ACC112 (cell line): Measurements from ENCODE around the gene CPNE4.

Experiments used
- H2AFZ ChIP-seq: fragments of 200-600 bp; sonication (generic); one replicate; pipeline ENCODE4 v1.6.0; 2017; ENCODE audit warnings: antibody characterized with exemption, low read length; ENCODE audit not compliant: unreplicated experiment
- H3K27ac ChIP-seq: fragments of 200-600 bp; sonication (generic); 2 replicates; pipeline ENCODE4 v1.5.1; 2014; ENCODE audit warnings: low read depth, mild to moderate bottlenecking, antibody characterized with exemption, low read length, moderate library complexity
- H3K27me3 ChIP-seq: fragments of 200-600 bp; sonication (generic); 2 replicates; pipeline ENCODE4 v1.6.1; 2014; ENCODE audit warnings: mild to moderate bottlenecking, antibody characterized with exemption, low read length, moderate library complexity, mixed read lengths; ENCODE audit not compliant: insufficient read depth
- H3K36me3 ChIP-seq: fragments of 200-600 bp; sonication (generic); 2 replicates; pipeline ENCODE4 v1.6.1; 2016; ENCODE audit warnings: mild to moderate bottlenecking, antibody characterized with exemption, low read length, moderate library complexity, mixed read lengths; ENCODE audit not compliant: insufficient read depth
- H3K4me1 ChIP-seq: fragments of 200-600 bp; sonication (generic); one replicate; pipeline ENCODE4 v1.6.1; 2016; ENCODE audit warnings: low read length, mixed read lengths; ENCODE audit not compliant: insufficient read depth, unreplicated experiment, control insufficient read depth
- H3K4me3 ChIP-seq: fragments of 200-600 bp; sonication (generic); 2 replicates; pipeline ENCODE4 v1.5.1; 2014; ENCODE audit warnings: mild to moderate bottlenecking, low read depth, low read length
- H3K79me2 ChIP-seq: fragments of 200-600 bp; sonication (generic); one replicate; pipeline ENCODE4 v1.6.0; 2016; ENCODE audit warnings: low read length; ENCODE audit not compliant: control insufficient read depth, unreplicated experiment, insufficient read depth

CPNE4 gene

DNA sequence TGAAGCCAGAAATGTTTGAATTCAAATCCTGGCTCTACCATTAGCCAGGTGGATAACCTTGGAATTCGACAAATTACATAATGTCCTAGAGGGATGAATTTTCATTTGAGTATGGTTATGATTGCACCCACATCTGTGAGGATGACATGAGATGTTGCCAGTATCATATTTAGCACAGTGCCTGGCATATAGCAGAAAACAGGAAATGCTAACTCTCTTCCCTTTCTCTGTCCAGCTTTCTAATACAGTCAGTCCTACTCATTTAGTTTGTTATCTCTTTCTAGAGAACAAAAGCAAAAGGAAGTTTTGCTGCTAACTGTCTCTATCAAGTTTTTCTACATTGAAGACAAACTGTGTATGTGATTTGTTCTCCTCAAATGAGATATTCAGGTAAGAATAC, 231.7 kb downstream of the CPNE4 start:
- H3K4me3 ChIP-seq, result no peak overlapping the region
- no peak overlapping the region for H3K27ac ChIP-seq
- no peaks in the 10 kb centered on the region for H3K36me3 ChIP-seq
- no peaks in the 10 kb centered on the region for H3K79me2 ChIP-seq
- H3K4me1 ChIP-seq, result no peaks in the 10 kb centered on the region
- H3K27me3 ChIP-seq, result peaks cover 4% of the 10 kb centered on the region; the same call in 1 of the 2 replicates
- no peak overlapping the region for H2AFZ ChIP-seq

DNA sequence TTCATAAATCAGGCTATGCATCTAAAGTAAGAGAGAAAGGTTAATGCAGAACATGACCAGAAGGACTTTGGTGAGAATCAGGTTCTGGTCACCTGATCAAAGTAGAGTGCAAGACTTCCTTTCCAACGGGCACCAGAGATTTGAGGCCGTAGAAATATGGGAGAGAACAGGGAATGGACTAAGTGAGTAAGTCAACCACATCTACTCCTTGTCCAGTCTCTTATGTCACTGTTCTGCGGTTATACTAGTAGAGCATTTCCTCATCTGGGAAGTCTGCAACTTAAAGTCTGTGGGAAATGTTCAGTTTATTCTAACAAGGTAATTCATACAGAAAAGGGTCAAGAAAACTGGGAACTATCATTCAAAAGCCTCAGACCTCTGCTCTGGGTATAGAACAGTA, 232.8 kb downstream of the CPNE4 start:
- no peak overlapping the region for H3K27ac ChIP-seq
- no peak overlapping the region for H3K4me3 ChIP-seq
- H3K79me2 ChIP-seq, result no peaks in the 10 kb centered on the region
- no peaks in the 10 kb centered on the region for H3K36me3 ChIP-seq
- H2AFZ ChIP-seq, result no peak overlapping the region
- H3K4me1 ChIP-seq, result no peaks in the 10 kb centered on the region
- H3K27me3 ChIP-seq, result peaks cover 4% of the 10 kb centered on the region; the same call in 1 of the 2 replicates

DNA sequence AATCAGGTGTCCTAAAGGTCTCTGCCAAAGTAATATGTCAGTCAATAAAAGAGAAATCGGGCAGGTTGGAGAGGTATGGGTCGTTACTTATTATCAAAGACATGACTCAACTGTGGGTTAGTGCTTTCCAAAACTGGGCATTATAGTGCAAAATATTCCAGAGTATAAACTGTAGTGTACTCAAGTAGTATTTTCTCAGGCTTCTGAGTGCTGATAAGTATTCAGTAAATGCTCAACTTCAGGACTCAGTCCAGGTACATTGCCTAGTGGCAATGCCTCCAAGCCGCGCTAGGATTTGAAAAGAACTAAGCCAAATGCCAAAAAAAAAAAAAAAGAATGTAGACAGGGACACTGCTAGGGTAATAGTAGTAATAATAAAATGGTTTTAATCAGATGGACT, 233.2 kb downstream of the CPNE4 start:
- H3K79me2 ChIP-seq, result no peaks in the 10 kb centered on the region
- H3K27ac ChIP-seq, result no peak overlapping the region
- H3K36me3 ChIP-seq, result no peaks in the 10 kb centered on the region
- no peak overlapping the region for H3K4me3 ChIP-seq
- no peak overlapping the region for H2AFZ ChIP-seq
- no peaks in the 10 kb centered on the region for H3K4me1 ChIP-seq
- H3K27me3 ChIP-seq, result peaks cover 4% of the 10 kb centered on the region; the same call in 1 of the 2 replicates

DNA sequence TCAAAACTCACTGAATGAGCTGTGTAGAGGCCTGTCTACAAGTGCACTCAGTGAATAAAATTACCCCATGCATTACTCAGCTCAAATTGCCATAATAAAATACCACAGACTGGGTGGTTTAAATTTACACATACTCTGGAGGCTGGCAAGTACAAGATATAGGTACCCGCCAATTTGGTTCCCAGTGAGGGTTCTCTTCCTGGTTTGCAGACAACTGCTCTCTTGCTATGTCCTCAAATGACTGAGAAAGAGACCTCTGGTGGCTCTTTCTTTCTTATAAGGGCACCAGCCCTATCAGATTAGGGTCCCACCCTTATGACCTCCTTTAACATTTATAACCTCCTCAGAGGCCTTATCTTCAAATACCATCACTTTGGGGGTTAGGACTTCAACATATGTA, 237.0 kb downstream of the CPNE4 start:
- H3K27ac ChIP-seq, result no peak overlapping the region
- H3K36me3 ChIP-seq, result no peaks in the 10 kb centered on the region
- H3K27me3 ChIP-seq, result no peaks in the 10 kb centered on the region; the same call in 1 of the 2 replicates
- H3K4me3 ChIP-seq, result no peak overlapping the region
- no peak overlapping the region for H2AFZ ChIP-seq
- no peaks in the 10 kb centered on the region for H3K4me1 ChIP-seq
- no peaks in the 10 kb centered on the region for H3K79me2 ChIP-seq

DNA sequence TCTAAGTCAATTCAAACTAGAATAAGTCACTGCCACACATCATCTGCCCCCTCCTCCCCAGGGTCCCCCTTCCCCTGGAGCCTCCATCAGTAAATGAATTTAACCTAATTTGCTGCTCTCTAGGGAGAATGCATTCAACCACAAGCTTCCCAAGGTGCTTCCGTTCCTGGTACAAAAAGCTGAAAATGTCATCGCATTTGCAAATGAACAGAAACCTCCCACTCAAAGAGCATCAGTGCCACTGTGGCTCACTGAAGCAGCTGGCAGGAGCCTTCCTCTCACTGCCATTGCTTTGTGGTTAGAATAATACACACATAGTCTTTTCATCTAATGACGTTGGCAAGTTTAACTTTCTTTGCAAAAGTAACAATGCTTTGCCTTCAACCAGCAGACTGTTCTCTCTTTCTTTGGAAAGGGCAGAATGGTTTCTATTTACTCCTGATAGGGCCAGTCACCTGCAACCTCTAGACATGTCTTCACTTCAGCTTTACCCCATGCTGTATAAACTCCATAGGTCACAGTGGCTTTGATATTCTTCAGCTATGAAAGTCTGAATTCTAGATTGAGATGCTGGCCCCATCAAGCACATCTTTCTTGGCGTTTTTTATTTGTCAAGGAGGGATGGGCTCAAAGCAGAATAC, 238.1 kb downstream of the CPNE4 start:
- H3K27me3 ChIP-seq, result no peaks in the 10 kb centered on the region; the same call in 1 of the 2 replicates
- no peaks in the 10 kb centered on the region for H3K4me1 ChIP-seq
- no peak overlapping the region for H3K4me3 ChIP-seq
- H3K36me3 ChIP-seq, result no peaks in the 10 kb centered on the region
- H2AFZ ChIP-seq, result no peak overlapping the region
- no peaks in the 10 kb centered on the region for H3K79me2 ChIP-seq
- H3K27ac ChIP-seq, result no peak overlapping the region

DNA sequence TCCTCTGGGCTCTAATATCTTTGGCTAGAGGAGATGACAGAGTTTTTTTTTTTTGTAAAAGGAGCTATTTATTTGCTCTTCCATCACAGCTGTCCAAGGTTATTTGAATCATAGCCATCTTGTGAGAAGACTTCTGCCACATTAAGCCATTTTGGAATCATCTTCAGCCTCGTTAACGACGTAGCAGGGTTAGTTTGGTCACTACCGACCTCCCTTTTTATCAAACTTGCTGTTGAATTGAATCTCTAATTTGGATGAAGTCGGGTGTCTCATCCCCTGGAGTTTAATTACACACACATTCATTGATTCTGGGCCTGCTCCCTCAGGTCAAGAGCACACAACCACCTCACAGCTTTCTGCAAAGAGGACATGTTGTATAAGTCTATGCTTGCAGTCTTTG, 238.7 kb downstream of the CPNE4 start:
- no peak overlapping the region for H3K4me3 ChIP-seq
- H3K36me3 ChIP-seq, result no peaks in the 10 kb centered on the region
- H2AFZ ChIP-seq, result no peak overlapping the region
- H3K27ac ChIP-seq, result no peak overlapping the region
- H3K4me1 ChIP-seq, result no peaks in the 10 kb centered on the region
- H3K27me3 ChIP-seq, result no peaks in the 10 kb centered on the region; the same call in 1 of the 2 replicates
- H3K79me2 ChIP-seq, result no peaks in the 10 kb centered on the region

DNA sequence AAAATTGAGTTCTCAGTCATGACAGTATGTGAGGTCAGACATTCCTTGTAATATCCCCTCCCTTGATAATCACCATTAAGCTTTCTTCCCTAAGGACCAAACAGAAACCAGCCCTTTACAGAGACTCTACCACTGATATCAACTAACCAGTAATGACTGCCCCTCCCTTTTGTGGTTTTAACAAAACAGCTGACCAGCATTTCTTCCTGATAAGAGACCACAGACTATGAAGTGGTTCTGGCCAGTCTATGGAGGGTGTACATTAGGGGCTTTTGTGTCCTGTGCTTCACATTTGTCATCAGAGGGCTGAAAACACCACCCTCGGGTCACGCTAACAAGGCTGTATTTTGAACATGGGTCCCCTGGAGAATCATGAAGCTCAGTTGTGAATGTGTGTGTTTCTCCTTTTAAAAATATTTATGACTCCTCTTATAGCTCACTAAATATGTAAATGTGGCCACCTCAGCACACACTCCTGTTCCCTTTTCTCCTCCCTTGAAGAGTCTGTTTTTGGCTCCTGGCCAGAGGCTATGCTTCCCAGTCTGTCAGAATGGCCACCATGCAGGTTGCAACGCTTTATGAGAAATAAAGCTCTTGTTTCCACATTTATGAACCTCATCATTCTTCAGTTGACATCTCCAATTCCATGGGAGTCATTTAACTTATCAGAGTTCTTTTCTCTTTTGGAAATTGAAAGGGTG, 239.3 kb downstream of the CPNE4 start:
- Histone ChIP-seq H3K79me2 (no peaks in the 10 kb centered on the region), H3K27ac (no peak overlapping the region), H3K27me3 (peaks cover 2% of the 10 kb centered on the region), H3K4me1 (no peaks in the 10 kb centered on the region), H2AFZ (no peak overlapping the region), H3K4me3 (no peak overlapping the region), H3K36me3 (no peaks in the 10 kb centered on the region)

DNA sequence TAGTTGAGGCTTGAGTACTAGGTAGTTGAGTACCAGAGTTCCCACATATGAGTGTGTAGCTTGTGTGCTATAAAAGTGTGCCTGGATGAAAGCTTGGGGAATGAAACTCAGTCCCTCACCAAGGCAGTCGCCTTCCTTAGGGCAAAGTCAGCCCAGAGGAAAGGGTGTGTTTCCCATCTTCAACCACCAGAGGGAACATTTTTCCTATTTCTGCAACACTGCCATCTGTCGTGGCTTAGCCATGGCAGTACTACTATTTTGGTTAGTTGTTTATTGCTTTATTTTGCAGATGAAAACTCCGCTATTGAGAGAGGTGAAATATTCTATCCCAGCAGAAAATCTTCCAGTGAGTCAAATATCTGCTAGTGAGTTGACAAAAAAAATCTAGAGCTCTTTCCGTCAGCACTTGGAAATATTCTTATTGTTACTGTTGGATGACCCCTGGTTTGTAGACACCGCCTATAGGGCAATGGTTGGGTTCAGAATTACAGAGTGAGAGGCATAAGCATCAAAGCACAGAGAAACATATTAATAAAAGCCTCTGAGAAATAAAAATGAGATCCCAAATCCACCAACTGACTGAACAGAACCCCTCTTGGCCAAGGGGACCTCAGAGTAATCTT, 239.9 kb downstream of the CPNE4 start:
- Histone ChIP-seq H3K79me2 (no peaks in the 10 kb centered on the region), H3K36me3 (no peaks in the 10 kb centered on the region), H3K4me3 (no peak overlapping the region), H2AFZ (no peak overlapping the region), H3K4me1 (no peaks in the 10 kb centered on the region), H3K27ac (no peak overlapping the region), H3K27me3 (peaks cover 6% of the 10 kb centered on the region)

DNA sequence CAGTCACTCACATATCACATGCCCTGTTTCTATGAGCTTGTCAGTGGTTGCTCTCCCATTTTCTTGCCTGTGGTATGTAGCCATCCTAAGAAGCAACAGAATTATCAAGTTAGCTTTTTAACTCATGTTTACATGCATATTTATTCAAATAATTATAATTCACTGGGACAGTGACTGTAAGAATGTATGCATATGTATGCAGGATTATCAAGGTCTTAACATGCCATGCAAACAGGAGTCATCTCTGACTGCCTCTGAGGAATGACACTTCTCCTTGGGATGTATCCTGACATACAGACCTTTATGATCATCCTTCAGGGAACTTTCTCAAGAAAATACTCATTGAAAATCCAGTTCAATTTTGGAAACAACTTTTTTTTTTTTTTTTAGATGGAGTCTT, 240.9 kb downstream of the CPNE4 start:
- Histone ChIP-seq H3K36me3 (no peaks in the 10 kb centered on the region), H3K79me2 (no peaks in the 10 kb centered on the region), H2AFZ (no peak overlapping the region), H3K27ac (no peak overlapping the region), H3K4me1 (no peaks in the 10 kb centered on the region), H3K27me3 (peaks cover 14% of the 10 kb centered on the region), H3K4me3 (no peak overlapping the region)

DNA sequence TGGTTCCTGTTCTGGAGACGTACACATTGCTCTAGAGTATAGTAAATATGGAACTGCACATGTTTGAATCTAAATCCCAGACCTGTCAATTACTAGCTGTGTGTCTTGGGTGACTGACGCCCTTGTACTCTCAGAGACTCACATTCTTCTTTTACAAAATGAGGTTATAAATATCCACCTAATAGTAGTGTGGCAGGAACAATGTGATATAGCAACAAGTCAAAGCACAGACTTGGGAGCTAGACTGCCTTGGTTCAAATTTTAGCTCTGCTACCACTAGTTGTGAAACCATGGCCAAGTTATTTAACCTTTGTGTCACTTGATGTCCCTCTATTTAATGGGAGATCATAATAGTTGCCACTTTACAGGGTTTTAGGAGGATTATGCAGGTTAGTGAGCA, 245.6 kb downstream of the CPNE4 start:
- H3K79me2 ChIP-seq, result no peaks in the 10 kb centered on the region

DNA sequence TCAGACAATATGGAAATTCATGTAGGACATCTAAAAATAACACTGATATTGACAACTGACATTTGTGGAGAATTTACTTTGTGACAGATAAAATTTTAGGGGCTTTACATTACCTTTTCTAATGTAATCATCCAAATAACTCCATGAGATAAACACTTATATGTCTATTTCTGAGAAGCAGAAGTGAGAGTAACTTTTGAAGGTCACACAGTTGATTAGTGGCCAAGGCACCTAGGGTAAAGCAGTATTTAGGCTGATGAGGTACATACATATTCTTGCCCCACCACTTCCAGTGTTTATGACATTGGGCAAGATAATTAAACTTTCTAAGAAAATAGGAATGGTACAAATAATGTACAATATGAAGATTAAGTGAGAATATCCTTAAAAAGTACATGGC, 248.4 kb downstream of the CPNE4 start:
- Histone ChIP-seq H3K27me3 (peaks cover 32% of the 10 kb centered on the region), H3K27ac (no peak overlapping the region), H3K4me3 (no peak overlapping the region), H2AFZ (no peak overlapping the region), H3K79me2 (no peaks in the 10 kb centered on the region), H3K36me3 (no peaks in the 10 kb centered on the region), H3K4me1 (no peaks in the 10 kb centered on the region)

More for the DNA sequence above, 245.6 kb downstream of the CPNE4 start:
- H3K4me1 ChIP-seq, result no peaks in the 10 kb centered on the region
- H2AFZ ChIP-seq, result no peak overlapping the region
- H3K4me3 ChIP-seq, result no peak overlapping the region
- no peaks in the 10 kb centered on the region for H3K36me3 ChIP-seq
- no peak overlapping the region for H3K27ac ChIP-seq
- peaks cover 24% of the 10 kb centered on the region for H3K27me3 ChIP-seq
